Glutamatergic neuron (in vitro differentiated cells): Measurements from ENCODE around the gene CFDP1. TPM values are rescaled to one million over a fixed set of nuclear protein-coding genes. Genes with fewer than 3 reads are reported as not detected.

Experiments used
- DNase-seq: peaks from one replicate; pipeline ENCODE4 v3.0.0; 2022
- H3K27ac Mint-ChIP-seq: one replicate; pipeline ENCODE4 v1.8.0; 2020; ENCODE audit warnings: mild to moderate bottlenecking, mixed read lengths, inconsistent platforms; ENCODE audit not compliant: unreplicated experiment
- H3K27me3 Mint-ChIP-seq: one replicate; pipeline ENCODE4 v1.8.0; 2020; ENCODE audit warnings: mild to moderate bottlenecking, moderate library complexity, mixed read lengths, inconsistent platforms; ENCODE audit not compliant: unreplicated experiment
- H3K36me3 Mint-ChIP-seq: one replicate; pipeline ENCODE4 v1.8.0; 2020; ENCODE audit warnings: mild to moderate bottlenecking, mixed read lengths, inconsistent platforms; ENCODE audit not compliant: unreplicated experiment
- H3K4me1 Mint-ChIP-seq: one replicate; pipeline ENCODE4 v1.8.0; 2020; ENCODE audit warnings: mild to moderate bottlenecking, low read depth, mixed read lengths, inconsistent platforms; ENCODE audit not compliant: unreplicated experiment
- H3K4me3 Mint-ChIP-seq: one replicate; pipeline ENCODE4 v1.8.0; 2020; ENCODE audit warnings: mild to moderate bottlenecking, mixed read lengths, inconsistent platforms; ENCODE audit not compliant: unreplicated experiment
- H3K9me3 Mint-ChIP-seq: one replicate; pipeline ENCODE4 v1.8.0; 2020; ENCODE audit warnings: mild to moderate bottlenecking, moderate library complexity, mixed read lengths, inconsistent platforms; ENCODE audit not compliant: unreplicated experiment
- CTCF ChIP-seq: fragments of 200-600 bp; sonication (generic); IDR thresholded peaks from one replicate; pipeline ENCODE4 v1.5.0; 2021; ENCODE audit not compliant: partially characterized antibody, unreplicated experiment
- total RNA-seq: library from RNA; stranded (reverse); fragmentation: NEBNext Ultra II Directional; extraction: Animal tissue kit (Norgen Biotek cat#: 25700); gene quantifications from one replicate; pipeline ENCODE4 v1.2.1, GENCODE V29; 2021; ENCODE audit not compliant: unreplicated experiment

CFDP1 gene
- total RNA-seq, 1 donor from 2014 or later = 60.1 TPM

GRCh38 chr16:75263291-75263962, 169.9 kb downstream of the CFDP1 start:
- peak overlapping the region; percentile 92 for H3K27ac Mint-ChIP-seq
- H3K27me3 Mint-ChIP-seq = peaks cover 23% of the 10 kb centered on the region
- no peaks in the 10 kb centered on the region for H3K36me3 Mint-ChIP-seq
- H3K4me3 Mint-ChIP-seq = peak overlapping the region; percentile 90
- H3K4me1 Mint-ChIP-seq = peaks cover 48% of the 10 kb centered on the region
- TF ChIP-seq CTCF = no peak
- H3K9me3 Mint-ChIP-seq = peaks cover 14% of the 10 kb centered on the region
- no peak for DNase-seq

- Mint-ChIP-seq H3K4me1 (peaks cover 51% of the 10 kb centered on the region), H3K27ac (peak overlapping the region; percentile 38), H3K4me3 (peak overlapping the region; percentile 90), H3K36me3 (no peaks in the 10 kb centered on the region), H3K9me3 (peaks cover 20% of the 10 kb centered on the region), H3K27me3 (peaks cover 27% of the 10 kb centered on the region)
- TF ChIP-seq CTCF = no peak
- no peak for DNase-seq
Observed at GRCh38 chr16:75262800-75263127, 170.5 kb downstream of the CFDP1 start.

- Mint-ChIP-seq H3K4me1 (peaks cover 52% of the 10 kb centered on the region), H3K4me3 (peak overlapping the region; percentile 90), H3K36me3 (no peaks in the 10 kb centered on the region), H3K27me3 (peaks cover 27% of the 10 kb centered on the region), H3K27ac (peak overlapping the region; percentile 72), H3K9me3 (peaks cover 20% of the 10 kb centered on the region)
- no peak for TF ChIP-seq CTCF
- no peak for DNase-seq
Observed at GRCh38 chr16:75262104-75262799, 171.1 kb downstream of the CFDP1 start.

GRCh38 chr16:75261590-75262078, 171.7 kb downstream of the CFDP1 start:
- Mint-ChIP-seq H3K9me3 (peaks cover 20% of the 10 kb centered on the region), H3K4me1 (peaks cover 53% of the 10 kb centered on the region), H3K27ac (peak overlapping the region; percentile 72), H3K36me3 (no peaks in the 10 kb centered on the region), H3K4me3 (peak overlapping the region; percentile 54), H3K27me3 (peaks cover 27% of the 10 kb centered on the region)
- no peak for TF ChIP-seq CTCF
- no peak for DNase-seq

- Mint-ChIP-seq H3K27ac (peak overlapping the region; percentile 84), H3K27me3 (peaks cover 25% of the 10 kb centered on the region), H3K4me1 (peaks cover 51% of the 10 kb centered on the region), H3K36me3 (no peaks in the 10 kb centered on the region), H3K4me3 (peak overlapping the region; percentile 74), H3K9me3 (peaks cover 20% of the 10 kb centered on the region)
- TF ChIP-seq CTCF = no peak
- no peak for DNase-seq
Observed at GRCh38 chr16:75260851-75261589, 172.3 kb downstream of the CFDP1 start.
